ENCODE measurements around the gene BEND7.

BEND7 gene

GRCh38 chr10:13518076-13518692 is 10.6 kb downstream of the BEND7 start:
- no peak for DNase-seq

GRCh38 chr10:13517675-13518074 is 11.1 kb downstream of the BEND7 start:
- no peak for DNase-seq

GRCh38 chr10:13516176-13516575 is 12.6 kb downstream of the BEND7 start:
- no peak for DNase-seq

- DNase-seq = no peak
Observed at GRCh38 chr10:13515467-13515866, 13.3 kb downstream of the BEND7 start.

GRCh38 chr10:13514296-13514695 is 14.5 kb downstream of the BEND7 start:
- DNase-seq = no peak

- DNase-seq = no peak
Observed at GRCh38 chr10:13512564-13512963, 16.2 kb downstream of the BEND7 start.

GRCh38 chr10:13511409-13511808 is 17.4 kb downstream of the BEND7 start:
- DNase-seq = no peak

GRCh38 chr10:13505052-13505680 is 23.6 kb downstream of the BEND7 start:
- DNase-seq = no peak

- no peak for DNase-seq
Observed at GRCh38 chr10:13503745-13504463, 24.9 kb downstream of the BEND7 start.

GRCh38 chr10:13502380-13502779 is 26.4 kb downstream of the BEND7 start:
- DNase-seq = no peak

- DNase-seq = no peak
Observed at GRCh38 chr10:13500201-13500600, 28.6 kb downstream of the BEND7 start.

GRCh38 chr10:13499150-13499549 is 29.7 kb downstream of the BEND7 start:
- no peak for DNase-seq

- no peak for DNase-seq
Observed at GRCh38 chr10:13496931-13497330, 31.9 kb downstream of the BEND7 start.

GRCh38 chr10:13496164-13496563 is 32.6 kb downstream of the BEND7 start:
- DNase-seq = no peak

- DNase-seq = no peak
Observed at GRCh38 chr10:13492493-13493180, 36.2 kb downstream of the BEND7 start.

- DNase-seq = no peak
Observed at GRCh38 chr10:13491747-13492360, 37.0 kb downstream of the BEND7 start.

GRCh38 chr10:13490503-13490902 is 38.3 kb downstream of the BEND7 start:
- no peak for DNase-seq

GRCh38 chr10:13489035-13489599 is 39.7 kb downstream of the BEND7 start:
- DNase-seq = no peak

- no peak for DNase-seq
Observed at GRCh38 chr10:13485623-13486022, 43.2 kb downstream of the BEND7 start.

GRCh38 chr10:13483951-13484350 is 44.9 kb downstream of the BEND7 start:
- no peak for DNase-seq

- no peak for DNase-seq
Observed at GRCh38 chr10:13483073-13483472, 45.7 kb downstream of the BEND7 start.

- no peak for DNase-seq
Observed at GRCh38 chr10:13481690-13482089, 47.1 kb downstream of the BEND7 start.

- no peak for DNase-seq
Observed at GRCh38 chr10:13475124-13475523, 53.7 kb downstream of the BEND7 start.
